ENCODE measurements around the gene DUSP12. TPM values are rescaled to one million over a fixed set of nuclear protein-coding genes. Genes with fewer than 3 reads are reported as not detected.
"Not testable (repeated sequence)": the region's sequence is repeated elsewhere in the genome, so short reads cannot be mapped to it uniquely, and the experiment has no call there.

The DUSP12 gene
- total RNA-seq, 2 donors from 2014 or later: 17.3 to 27.9 TPM

- ATAC-seq (ENCODE audit: insufficient number of reproducible peaks, low FRiP score, low read depth) (no peak), DNase-seq (ENCODE audit: low spot score) (no peak)
- H3K4me1 ChIP-seq (ENCODE audit: control insufficient read depth in 1 of 2, low read depth in 2 of 2): peaks cover 25 to 27% of the 10 kb centered on the region in 2 donors
- no peak overlapping the region for H3K4me3 ChIP-seq
- H3K27ac ChIP-seq: no peak overlapping the region
- H3K27me3 ChIP-seq (replicated peaks; ENCODE audit: insufficient read depth): no peaks in the 10 kb centered on the region
- H3K36me3 ChIP-seq: no peaks in the 10 kb centered on the region
- no peaks in the 10 kb centered on the region for H3K9me3 ChIP-seq
- no peak for TF ChIP-seq CTCF (IDR thresholded peaks at IDR 0.05)
Observed at GRCh38 chr1:161768986-161769672, 19.5 kb downstream of the DUSP12 start.

- not testable (repeated sequence) for H3K27ac ChIP-seq; H3K9me3 ChIP-seq; H3K4me3 ChIP-seq; H3K36me3 ChIP-seq; DNase-seq (ENCODE audit: low spot score); ATAC-seq (ENCODE audit: insufficient number of reproducible peaks, low FRiP score, low read depth); H3K27me3 ChIP-seq (replicated peaks; ENCODE audit: insufficient read depth)
- H3K4me1 ChIP-seq (ENCODE audit: control insufficient read depth in 1 of 2, low read depth in 2 of 2): peaks cover 25 to 27% of the 10 kb centered on the region in 2 donors
Observed at GRCh38 chr1:161769673-161770045, 20.1 kb downstream of the DUSP12 start.

GRCh38 chr1:161770250-161770649 is 20.7 kb downstream of the DUSP12 start:
- Histone ChIP-seq H3K4me1 (ENCODE audit: control insufficient read depth in 1 of 2, low read depth in 2 of 2) (peaks cover 25 to 27% of the 10 kb centered on the region in 2 donors), H3K27ac (no peak overlapping the region), H3K27me3 (replicated peaks; ENCODE audit: insufficient read depth) (no peaks in the 10 kb centered on the region), H3K36me3 (no peaks in the 10 kb centered on the region), H3K9me3 (no peaks in the 10 kb centered on the region), H3K4me3 (no peak overlapping the region)
- ATAC-seq (ENCODE audit: insufficient number of reproducible peaks, low FRiP score, low read depth) (no peak), DNase-seq (ENCODE audit: low spot score) (no peak)
- TF ChIP-seq CTCF (IDR thresholded peaks at IDR 0.05): no peak

DNA sequence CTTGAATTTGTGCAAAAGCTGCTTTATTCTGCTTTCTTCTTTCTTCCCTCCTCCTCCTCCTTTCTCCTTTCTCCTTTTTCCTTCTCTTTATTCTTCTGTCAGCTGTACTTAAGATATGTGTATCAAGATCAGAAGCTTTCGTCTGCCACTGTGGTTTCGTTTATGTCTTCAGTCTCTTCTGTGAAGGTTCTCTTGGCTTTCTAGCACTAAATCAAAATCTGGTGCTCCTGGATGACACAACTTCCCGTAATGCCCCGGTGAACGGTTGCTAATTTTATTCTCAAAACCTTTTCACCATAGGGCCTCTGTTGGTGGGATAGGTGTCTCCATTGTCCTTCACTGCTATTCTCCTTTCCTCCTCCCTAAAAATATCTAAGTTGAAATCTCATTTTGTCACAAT is 21.6 kb downstream of the DUSP12 start:
- TF ChIP-seq CTCF (IDR thresholded peaks at IDR 0.05): no peak
- DNase-seq (ENCODE audit: low spot score) (no peak), ATAC-seq (ENCODE audit: insufficient number of reproducible peaks, low FRiP score, low read depth) (no peak)
- no peak overlapping the region for H3K4me3 ChIP-seq
- H3K27ac ChIP-seq: no peak overlapping the region
- no peaks in the 10 kb centered on the region for H3K36me3 ChIP-seq
- H3K9me3 ChIP-seq: no peaks in the 10 kb centered on the region
- H3K27me3 ChIP-seq (replicated peaks; ENCODE audit: insufficient read depth): no peaks in the 10 kb centered on the region
- H3K4me1 ChIP-seq (ENCODE audit: control insufficient read depth in 1 of 2, low read depth in 2 of 2): peaks cover 27 to 28% of the 10 kb centered on the region in 2 donors

- H3K36me3 ChIP-seq: no peaks in the 10 kb centered on the region
- no peak overlapping the region for H3K4me3 ChIP-seq
- no peaks in the 10 kb centered on the region for H3K27me3 ChIP-seq (replicated peaks; ENCODE audit: insufficient read depth)
- no peaks in the 10 kb centered on the region for H3K9me3 ChIP-seq
- TF ChIP-seq CTCF (IDR thresholded peaks at IDR 0.05): no peak
- DNase-seq (ENCODE audit: low spot score) (no peak), ATAC-seq (ENCODE audit: insufficient number of reproducible peaks, low FRiP score, low read depth) (no peak)
- H3K27ac ChIP-seq: peak overlapping the region in 1 of 2 donors; percentile 13
- H3K4me1 ChIP-seq (ENCODE audit: control insufficient read depth in 1 of 2, low read depth in 2 of 2): peaks cover 23 to 26% of the 10 kb centered on the region in 2 donors
Observed at GRCh38 chr1:161771973-161772372, 22.4 kb downstream of the DUSP12 start.

DNA sequence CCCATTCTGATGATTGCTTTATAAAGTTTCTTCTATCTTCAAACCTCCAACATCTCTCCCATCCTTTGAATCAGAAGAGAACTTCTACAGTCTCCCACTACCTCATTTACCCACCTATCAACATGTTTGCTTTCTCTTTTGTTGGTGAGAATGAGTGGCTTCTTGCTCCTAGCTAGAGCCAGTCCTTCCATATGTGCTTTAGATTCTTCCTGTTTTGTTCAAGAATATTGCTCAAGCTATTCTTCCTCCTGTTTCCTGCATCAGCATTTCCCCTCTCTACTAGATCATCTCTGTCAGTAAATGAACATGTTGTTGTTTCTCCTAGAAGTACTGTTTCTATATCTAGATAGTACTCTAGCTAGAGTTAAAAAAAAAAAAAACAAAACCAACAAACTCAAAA is 22.8 kb downstream of the DUSP12 start:
- no peak overlapping the region for H3K4me3 ChIP-seq
- no peaks in the 10 kb centered on the region for H3K27me3 ChIP-seq (replicated peaks; ENCODE audit: insufficient read depth)
- H3K4me1 ChIP-seq (ENCODE audit: control insufficient read depth in 1 of 2, low read depth in 2 of 2): peaks cover 19 to 22% of the 10 kb centered on the region in 2 donors
- no peaks in the 10 kb centered on the region for H3K36me3 ChIP-seq
- no peak for TF ChIP-seq CTCF (IDR thresholded peaks at IDR 0.05)
- H3K9me3 ChIP-seq: no peaks in the 10 kb centered on the region
- DNase-seq (ENCODE audit: low spot score): no peak
- ATAC-seq (ENCODE audit: insufficient number of reproducible peaks, low FRiP score, low read depth): no peak
- peak overlapping the region in 1 of 2 donors; percentile 13 for H3K27ac ChIP-seq

Measured in thoracic aorta (tissue), 2 donors.